Retinal pigment epithelial cell (primary cell): ENCODE results near the gene CREBBP.

ENCODE experiments used
- DNase-seq: peaks from one replicate; pipeline ENCODE4 v3.0.0-alpha.2; 2010; ENCODE audit warnings: low read depth
- H3K4me3 ChIP-seq: 2 replicates; pipeline ENCODE4 v1.5.1; 2011; ENCODE audit warnings: mild to moderate bottlenecking, low read length, control low read depth, moderate library complexity
- TF ChIP-seq, protein P1 (sequence below): conservative IDR thresholded peaks from 2 replicates; pipeline ENCODE4 v1.5.1; 2011; ENCODE audit warnings: low read depth, low read length, control low read depth, inconsistent platforms

The CREBBP gene

DNA sequence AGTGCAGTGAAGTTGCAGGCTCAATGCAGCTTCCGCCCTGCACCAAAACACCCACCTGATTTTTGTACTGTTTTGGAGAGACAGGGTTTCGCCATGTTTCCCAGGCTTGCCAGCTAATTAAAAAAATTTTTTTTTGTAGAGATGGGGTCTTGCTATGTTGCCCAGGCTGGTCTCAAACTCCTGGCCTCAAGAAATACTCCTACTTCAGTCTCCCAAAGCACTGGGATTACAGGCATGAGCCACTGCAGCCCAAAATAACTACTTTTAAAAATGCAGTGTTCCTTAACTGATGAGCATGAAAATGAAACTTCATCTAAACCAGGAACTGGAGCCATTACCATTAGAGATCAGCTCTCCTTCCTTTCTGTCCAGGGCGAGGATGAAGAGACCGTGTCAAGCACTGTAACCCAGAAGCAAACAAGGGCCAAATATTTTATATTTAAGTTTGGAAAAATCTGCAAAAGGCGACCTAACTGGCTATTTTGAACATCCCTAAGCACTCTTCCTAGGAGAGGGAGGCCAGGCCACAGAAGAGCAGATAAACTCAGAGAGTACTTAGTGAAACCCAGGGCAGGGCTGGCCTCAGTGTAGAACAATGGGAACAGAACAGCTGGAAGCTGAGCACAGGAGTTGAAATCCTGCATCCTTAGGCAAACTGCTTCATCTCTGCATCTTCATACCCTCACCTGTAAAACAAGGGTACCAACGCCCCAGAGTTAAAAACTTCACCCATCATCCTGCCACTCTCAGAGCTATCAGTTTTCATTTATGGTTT, 24.0 kb downstream of the CREBBP start:
- DNase-seq, result no peak
- H3K4me3 ChIP-seq, result no peak overlapping the region
- TF ChIP-seq, protein P1, sequence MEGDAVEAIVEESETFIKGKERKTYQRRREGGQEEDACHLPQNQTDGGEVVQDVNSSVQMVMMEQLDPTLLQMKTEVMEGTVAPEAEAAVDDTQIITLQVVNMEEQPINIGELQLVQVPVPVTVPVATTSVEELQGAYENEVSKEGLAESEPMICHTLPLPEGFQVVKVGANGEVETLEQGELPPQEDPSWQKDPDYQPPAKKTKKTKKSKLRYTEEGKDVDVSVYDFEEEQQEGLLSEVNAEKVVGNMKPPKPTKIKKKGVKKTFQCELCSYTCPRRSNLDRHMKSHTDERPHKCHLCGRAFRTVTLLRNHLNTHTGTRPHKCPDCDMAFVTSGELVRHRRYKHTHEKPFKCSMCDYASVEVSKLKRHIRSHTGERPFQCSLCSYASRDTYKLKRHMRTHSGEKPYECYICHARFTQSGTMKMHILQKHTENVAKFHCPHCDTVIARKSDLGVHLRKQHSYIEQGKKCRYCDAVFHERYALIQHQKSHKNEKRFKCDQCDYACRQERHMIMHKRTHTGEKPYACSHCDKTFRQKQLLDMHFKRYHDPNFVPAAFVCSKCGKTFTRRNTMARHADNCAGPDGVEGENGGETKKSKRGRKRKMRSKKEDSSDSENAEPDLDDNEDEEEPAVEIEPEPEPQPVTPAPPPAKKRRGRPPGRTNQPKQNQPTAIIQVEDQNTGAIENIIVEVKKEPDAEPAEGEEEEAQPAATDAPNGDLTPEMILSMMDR, result no peak

DNA sequence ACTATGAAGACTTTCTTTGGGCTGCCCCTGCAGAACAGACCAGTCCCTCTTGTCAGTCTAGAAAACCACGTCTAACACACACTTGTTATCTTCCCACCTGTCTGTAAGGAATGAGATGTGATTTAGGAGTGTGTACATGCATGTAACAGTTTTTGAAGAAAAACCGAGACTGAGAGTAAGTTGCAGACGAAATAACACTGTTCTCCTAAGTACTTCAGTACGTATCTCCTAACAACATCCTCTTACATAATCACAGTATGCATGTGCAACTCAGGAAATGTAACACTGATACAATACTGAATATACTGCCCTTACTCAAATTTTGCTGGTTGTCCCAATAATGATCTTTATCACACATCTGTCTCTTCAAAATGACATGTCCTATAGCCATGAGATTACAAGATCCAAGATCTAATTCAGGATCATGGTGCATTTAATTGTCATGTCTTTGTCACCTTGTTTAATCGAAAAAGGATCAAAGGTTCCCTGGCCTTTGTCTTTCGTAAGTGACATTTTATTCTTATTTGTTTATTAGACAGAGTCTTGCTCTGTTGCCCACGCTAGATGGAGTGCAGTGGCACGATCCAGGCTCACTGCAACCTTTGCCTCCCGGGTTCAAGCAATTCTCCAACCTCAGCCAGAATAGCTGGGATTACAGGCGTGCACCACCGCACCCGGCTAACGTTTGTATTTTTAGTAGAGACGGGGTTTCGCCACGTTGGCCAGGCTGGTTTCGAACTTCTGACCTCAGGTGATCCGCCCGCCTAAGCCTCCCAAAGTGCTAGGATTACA, 25.6 kb downstream of the CREBBP start:
- no peak overlapping the region for H3K4me3 ChIP-seq
- TF ChIP-seq, protein P1, result no peak
- DNase-seq, result no peak

DNA sequence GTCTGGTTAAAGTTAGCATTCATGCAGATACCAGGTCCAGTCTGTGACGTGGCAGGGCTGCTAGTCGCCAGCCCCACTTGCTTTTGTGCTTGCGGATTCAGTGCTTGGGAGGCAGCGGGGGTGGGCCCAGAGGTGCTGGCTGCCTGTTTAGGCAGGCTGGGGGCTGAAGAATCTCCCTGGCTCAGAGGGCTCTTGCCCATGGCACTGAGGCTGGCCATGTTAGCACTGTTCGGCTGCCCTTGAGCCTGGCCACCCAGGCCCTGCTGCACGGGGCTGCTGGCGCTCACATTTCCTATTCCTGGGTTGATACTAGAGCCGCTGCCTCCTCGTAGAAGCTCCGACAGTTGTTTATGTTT, 30.0 kb downstream of the CREBBP start:
- no peak overlapping the region for H3K4me3 ChIP-seq
- DNase-seq, result no peak
- TF ChIP-seq, protein P1, result no peak

GRCh38 chr16:3849751-3850543, 30.6 kb downstream of the CREBBP start:
- TF ChIP-seq, protein P1, result no peak
- H3K4me3 ChIP-seq, result no peak overlapping the region

GRCh38 chr16:3846595-3847091, 33.9 kb downstream of the CREBBP start:
- no peak overlapping the region for H3K4me3 ChIP-seq
- DNase-seq, result no peak
- TF ChIP-seq, protein P1, result no peak

More at GRCh38 chr16:3849751-3850543, 30.6 kb downstream of the CREBBP start:
- DNase-seq, result no peak

DNA sequence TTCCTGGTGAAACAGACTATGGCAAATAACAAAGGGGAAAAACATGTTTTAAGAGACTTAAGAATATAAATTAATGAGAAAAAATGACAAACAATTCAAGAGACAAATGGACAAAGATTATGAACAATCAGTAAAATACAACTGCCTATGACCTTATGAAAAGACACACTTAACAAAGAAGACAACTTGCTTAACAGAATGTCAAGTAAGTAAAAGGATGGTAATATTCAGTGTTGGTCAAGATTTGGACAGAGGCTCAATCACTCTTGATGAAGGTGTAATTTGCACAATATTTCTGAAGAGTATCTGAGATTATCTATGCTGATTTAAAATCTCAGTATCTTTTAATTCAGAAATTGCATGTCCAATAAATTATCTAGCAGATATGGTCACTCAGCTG, 34.4 kb downstream of the CREBBP start:
- H3K4me3 ChIP-seq, result no peak overlapping the region
- TF ChIP-seq, protein P1, result no peak
- no peak for DNase-seq
